HUES48 (cell line): ENCODE data around the gene SETD6.

Source experiments
- H3K27ac ChIP-seq: one replicate; pipeline ENCODE4 v1.7.0; 2013; ENCODE audit warnings: low read depth, low read length, inconsistent platforms
- H3K27me3 ChIP-seq: 2 replicates; pipeline ENCODE4 v1.6.1; 2013; ENCODE audit warnings: mild to moderate bottlenecking, low read length; ENCODE audit not compliant: control insufficient read depth, insufficient read depth
- H3K36me3 ChIP-seq: 2 replicates; pipeline ENCODE4 v1.6.1; 2013; ENCODE audit warnings: low read length; ENCODE audit not compliant: control insufficient read depth, insufficient read depth
- H3K4me1 ChIP-seq: 2 replicates; pipeline ENCODE4 v1.6.1; 2013; ENCODE audit warnings: mild to moderate bottlenecking, low read length; ENCODE audit not compliant: control insufficient read depth, insufficient read depth
- H3K4me3 ChIP-seq: 2 replicates; pipeline ENCODE4 v1.5.1; 2013; ENCODE audit warnings: mild to moderate bottlenecking, low read depth, low read length
- H3K9ac ChIP-seq: 2 replicates; pipeline ENCODE4 v1.6.1; 2013; ENCODE audit warnings: mild to moderate bottlenecking, low read depth, low read length, moderate library complexity
- H3K9me3 ChIP-seq: 2 replicates; pipeline ENCODE4 v1.6.1; 2013; ENCODE audit warnings: low read length; ENCODE audit not compliant: control insufficient read depth, insufficient read depth

SETD6 gene

DNA sequence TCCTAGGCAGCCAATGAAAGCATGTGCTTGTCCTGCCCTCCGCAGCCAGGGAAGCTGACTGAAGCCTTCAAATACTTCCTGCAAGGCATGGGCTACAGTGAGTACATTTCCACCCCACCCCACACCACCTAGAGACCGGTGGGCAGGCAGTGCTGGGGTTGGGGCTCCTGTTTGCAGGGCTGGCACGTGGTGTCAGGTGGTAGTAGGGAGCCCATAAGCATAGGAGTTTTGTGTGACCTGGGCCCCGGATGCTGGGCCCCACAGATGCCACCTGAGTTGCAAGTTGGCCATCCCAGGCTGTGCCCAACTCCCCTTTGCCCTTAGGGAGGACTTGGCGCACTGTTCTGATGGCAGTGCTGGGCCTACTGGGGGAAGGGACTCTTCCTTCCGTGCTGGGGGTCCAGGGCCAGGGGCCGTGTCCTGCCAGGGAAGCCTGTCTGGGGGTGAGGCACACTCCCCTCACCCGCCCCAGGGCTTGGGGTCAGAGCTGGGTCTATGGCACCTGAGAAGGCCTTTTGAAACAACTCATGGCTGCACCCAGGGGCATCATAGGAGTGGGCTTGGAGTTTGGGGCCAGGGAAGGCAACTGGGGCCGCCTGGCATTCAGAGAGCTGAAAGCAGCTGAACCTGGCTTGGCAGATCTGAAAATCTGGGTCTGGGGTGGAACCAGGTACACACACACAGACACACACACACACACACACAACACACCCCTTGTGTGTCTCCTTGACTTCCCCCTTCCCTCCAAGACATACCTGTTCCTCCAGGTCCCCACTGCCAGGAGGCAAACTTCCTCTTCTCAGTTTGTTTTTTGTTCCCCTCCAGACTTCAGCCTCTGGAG, 5.8 kb upstream of the SETD6 start:
- peaks cover 9% of the 10 kb centered on the region; the same call in 1 of the 2 replicates for H3K36me3 ChIP-seq
- H3K4me3 ChIP-seq: no peak overlapping the region
- H3K27ac ChIP-seq: no peak overlapping the region
- H3K27me3 ChIP-seq: no peaks in the 10 kb centered on the region
- no peaks in the 10 kb centered on the region for H3K4me1 ChIP-seq
- H3K9me3 ChIP-seq: no peaks in the 10 kb centered on the region
- H3K9ac ChIP-seq: no peak overlapping the region

DNA sequence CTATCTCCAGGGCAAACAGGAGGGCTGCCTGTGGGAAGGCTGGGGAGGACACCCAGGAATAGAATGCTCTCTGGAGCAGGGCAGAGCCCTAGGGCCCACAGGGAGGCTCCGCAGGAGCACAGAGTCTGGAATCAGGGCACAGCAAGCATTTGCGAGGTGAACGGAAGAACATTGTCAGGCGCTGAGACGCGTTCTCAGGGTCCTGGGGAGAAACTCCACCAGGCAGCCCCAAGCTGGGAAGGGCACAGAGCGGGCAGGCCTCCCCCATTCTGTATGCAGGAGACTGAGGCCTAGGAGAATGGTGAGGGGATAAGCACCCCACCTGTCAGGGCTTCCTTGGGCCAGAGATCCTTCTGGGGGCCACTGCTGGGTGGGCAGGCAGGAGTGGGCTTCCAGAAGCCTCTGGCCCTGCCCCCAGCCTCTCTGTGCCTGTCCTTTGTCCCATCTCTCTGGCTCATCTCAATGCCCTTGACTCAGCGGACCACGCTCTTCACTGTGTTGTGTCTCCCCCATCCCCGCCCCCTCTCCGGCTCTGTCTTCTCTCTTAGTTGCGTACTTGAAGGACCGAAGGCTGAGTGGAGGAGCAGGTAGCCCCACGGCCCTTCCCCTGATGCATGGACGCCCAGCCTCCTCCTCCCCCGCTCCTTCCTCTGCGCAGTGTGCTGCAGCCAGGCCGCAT, 5.1 kb upstream of the SETD6 start:
- Histone ChIP-seq H3K27ac (no peak overlapping the region), H3K4me1 (0 out of 2 replicates have a peak, but pooled peaks cover 2% of the 10 kb centered on the region), H3K4me3 (no peak overlapping the region), H3K9me3 (no peaks in the 10 kb centered on the region), H3K36me3 (peaks cover 9% of the 10 kb centered on the region; the same call in 1 of the 2 replicates), H3K9ac (no peak overlapping the region), H3K27me3 (no peaks in the 10 kb centered on the region)

DNA sequence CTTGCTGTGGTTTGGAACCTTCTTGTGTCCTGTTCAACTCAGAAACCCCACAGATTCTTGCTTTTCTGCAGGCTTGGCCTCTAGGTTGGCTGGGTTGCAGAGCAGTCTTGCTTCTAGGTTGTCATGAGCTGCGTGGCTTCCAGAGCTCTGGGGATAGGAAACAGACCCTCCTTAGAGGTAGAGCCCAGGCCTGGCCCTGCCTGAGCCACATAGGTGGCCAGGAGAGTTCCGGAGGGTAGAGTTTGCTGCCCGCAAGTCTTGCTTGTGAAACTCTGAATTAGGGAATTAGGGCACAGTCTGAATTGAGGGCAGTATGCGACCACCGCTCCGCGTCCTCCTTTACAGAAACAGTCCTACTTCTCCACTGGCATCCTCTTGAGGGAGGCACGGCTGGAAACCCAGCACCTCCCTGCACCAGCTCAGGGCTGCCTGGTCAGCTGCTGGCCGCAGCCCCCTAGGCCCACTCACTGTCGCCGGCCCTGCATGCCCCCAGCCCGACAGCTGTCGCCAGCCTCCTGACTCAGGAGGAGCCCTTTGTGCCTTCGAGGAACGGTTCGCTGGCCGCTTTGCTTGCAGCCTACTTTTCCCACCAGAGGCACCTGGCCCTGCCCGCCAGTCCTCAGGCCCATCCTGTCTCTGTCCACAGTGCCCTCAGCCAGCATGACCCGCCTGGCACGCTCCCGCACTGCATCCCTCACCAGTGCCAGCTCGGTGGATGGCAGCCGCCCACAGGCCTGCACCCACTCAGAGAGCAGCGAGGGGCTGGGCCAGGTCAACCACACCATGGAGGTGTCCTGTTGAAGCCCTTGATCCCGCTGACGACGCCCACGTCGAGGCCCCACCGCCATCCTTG, 4.3 kb upstream of the SETD6 start:
- no peak overlapping the region for H3K9ac ChIP-seq
- H3K27ac ChIP-seq: no peak overlapping the region

DNA sequence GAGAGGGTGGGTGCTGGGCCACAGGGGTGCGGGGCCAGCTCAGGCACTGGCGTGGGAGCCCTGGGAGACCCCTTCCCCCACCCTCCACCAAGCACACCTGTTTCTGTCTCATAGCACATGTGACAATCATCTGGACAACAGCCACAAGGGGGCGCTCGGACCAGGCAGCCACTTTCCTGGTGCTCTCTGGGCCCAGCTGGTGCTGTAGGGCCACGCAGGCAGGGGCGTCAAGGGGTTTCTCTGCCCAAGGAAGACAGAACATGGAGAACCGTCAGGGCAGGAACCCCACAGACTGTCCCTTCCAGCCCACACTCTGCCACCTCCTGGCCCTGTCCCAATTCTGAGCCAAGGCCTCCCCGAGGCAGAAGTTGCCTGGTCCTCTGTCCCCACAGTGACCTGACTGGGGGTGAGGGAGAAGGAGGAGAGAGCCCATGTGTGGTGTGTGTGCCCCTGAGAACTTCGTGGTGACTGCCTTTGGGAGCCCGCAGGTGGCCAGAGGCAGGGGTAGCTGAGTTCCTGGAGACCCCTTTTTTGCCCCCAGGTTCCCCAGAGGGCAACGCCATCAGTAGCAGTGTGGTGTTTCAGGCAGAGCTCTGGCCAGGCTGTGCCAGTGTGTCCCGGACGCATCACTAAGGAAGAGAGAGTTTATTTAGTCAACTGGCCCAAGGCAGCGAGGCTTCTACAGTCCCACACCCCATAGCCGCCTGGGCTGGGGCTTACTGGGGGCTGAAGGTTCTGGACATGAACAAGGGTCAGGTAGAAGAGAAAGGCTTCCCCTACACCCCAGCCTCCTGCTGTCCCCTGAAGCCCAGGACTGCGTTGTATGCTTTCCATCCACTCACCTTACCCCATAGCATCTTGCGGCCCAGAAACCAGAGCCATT, 3.1 kb upstream of the SETD6 start:
- peaks cover 17% of the 10 kb centered on the region for H3K36me3 ChIP-seq
- no peaks in the 10 kb centered on the region for H3K9me3 ChIP-seq
- H3K27me3 ChIP-seq: no peaks in the 10 kb centered on the region
- no peak overlapping the region for H3K27ac ChIP-seq
- no peak overlapping the region for H3K4me3 ChIP-seq
- H3K9ac ChIP-seq: no peak overlapping the region
- peaks cover 12% of the 10 kb centered on the region for H3K4me1 ChIP-seq

More for the DNA sequence above, 4.3 kb upstream of the SETD6 start:
- H3K27me3 ChIP-seq: no peaks in the 10 kb centered on the region
- no peaks in the 10 kb centered on the region for H3K9me3 ChIP-seq
- H3K36me3 ChIP-seq: peaks cover 9% of the 10 kb centered on the region; the same call in 1 of the 2 replicates
- 0 out of 2 replicates have a peak, but pooled peaks cover 2% of the 10 kb centered on the region for H3K4me1 ChIP-seq
- no peak overlapping the region for H3K4me3 ChIP-seq

DNA sequence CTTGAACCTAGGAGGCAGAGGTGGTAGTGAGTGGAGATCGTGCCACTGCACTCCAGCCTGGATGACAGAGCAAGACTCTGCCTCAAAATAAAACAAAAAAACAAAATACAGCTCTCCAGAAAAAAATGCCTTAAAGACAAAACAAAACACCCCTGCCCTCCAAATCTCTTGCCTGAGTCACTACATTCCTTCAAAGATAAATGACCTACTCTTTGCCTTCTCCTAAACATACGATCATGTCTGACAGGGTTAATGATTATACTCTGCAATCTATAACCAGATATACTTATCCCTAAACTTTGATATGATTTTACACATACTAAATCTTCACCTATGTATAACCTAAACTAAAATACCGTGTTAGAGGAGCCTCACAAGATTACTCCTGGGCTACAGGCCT, 1.4 kb upstream of the SETD6 start:
- Histone ChIP-seq H3K9ac (no peak overlapping the region), H3K27ac (no peak overlapping the region), H3K4me3 (peak overlapping the region; percentile 89; the same call in 1 of the 2 replicates), H3K4me1 (peaks cover 12% of the 10 kb centered on the region), H3K9me3 (no peaks in the 10 kb centered on the region), H3K36me3 (peaks cover 32% of the 10 kb centered on the region), H3K27me3 (no peaks in the 10 kb centered on the region)

DNA sequence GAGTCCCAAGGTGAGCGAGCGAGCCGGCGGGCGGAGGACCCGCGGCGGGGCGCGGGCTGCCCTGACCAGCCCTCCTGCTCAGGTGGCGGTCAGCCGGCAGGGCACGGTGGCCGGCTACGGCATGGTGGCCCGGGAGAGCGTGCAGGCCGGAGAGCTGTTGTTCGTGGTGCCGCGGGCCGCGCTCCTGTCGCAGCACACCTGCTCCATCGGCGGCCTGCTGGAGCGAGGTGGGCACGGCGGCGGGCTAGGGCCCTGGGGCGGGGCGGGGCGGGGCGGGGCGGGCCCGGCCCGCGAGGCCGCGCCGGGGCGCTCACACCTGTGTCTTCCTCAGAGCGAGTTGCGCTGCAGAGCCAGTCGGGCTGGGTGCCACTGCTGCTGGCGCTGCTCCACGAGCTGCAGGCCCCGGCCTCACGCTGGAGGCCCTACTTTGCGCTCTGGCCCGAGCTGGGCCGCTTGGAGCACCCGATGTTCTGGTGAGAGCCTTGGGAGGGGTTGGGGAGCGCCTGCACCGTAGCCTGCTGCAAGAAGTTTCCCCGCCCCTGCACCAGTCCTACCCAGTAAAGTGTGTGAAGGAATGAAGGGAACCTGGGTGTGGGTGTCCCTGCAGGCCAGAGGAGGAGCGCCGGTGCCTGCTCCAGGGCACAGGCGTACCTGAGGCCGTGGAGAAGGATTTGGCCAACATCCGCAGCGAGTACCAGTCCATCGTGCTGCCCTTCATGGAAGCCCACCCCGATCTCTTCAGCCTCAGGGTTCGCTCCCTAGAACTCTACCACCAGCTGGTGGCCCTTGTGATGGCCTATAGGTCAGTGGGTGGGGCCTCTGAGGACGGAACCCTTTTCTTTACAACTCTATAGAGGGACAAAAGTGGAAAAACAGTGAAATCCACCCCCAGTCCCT, 802 bp downstream of the SETD6 start:
- no peaks in the 10 kb centered on the region for H3K9me3 ChIP-seq
- H3K27ac ChIP-seq: peak overlapping the region; percentile 93
- H3K36me3 ChIP-seq: peaks cover 48% of the 10 kb centered on the region
- peak overlapping the region; percentile 92 for H3K9ac ChIP-seq
- H3K4me1 ChIP-seq: peaks cover 12% of the 10 kb centered on the region
- H3K4me3 ChIP-seq: peak overlapping the region; percentile 89
- no peaks in the 10 kb centered on the region for H3K27me3 ChIP-seq

DNA sequence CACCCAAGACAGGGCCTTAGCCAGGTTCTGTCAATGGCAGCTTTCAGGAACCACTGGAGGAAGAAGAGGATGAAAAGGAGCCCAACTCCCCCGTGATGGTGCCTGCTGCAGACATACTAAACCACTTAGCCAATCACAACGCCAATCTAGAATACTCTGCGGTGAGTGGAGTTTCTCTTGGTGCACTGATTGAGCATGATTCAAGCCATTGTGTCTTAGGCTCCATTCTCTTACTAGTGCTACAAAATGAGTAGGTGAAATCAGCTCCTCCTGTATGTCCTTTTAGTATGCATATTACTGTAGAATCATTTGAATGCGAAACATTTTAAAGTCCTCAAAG, 1.4 kb downstream of the SETD6 start:
- Histone ChIP-seq H3K27ac (no peak overlapping the region), H3K27me3 (no peaks in the 10 kb centered on the region), H3K4me1 (peaks cover 12% of the 10 kb centered on the region), H3K9ac (no peak overlapping the region), H3K36me3 (peaks cover 54% of the 10 kb centered on the region), H3K4me3 (peak overlapping the region; percentile 89), H3K9me3 (no peaks in the 10 kb centered on the region)

DNA sequence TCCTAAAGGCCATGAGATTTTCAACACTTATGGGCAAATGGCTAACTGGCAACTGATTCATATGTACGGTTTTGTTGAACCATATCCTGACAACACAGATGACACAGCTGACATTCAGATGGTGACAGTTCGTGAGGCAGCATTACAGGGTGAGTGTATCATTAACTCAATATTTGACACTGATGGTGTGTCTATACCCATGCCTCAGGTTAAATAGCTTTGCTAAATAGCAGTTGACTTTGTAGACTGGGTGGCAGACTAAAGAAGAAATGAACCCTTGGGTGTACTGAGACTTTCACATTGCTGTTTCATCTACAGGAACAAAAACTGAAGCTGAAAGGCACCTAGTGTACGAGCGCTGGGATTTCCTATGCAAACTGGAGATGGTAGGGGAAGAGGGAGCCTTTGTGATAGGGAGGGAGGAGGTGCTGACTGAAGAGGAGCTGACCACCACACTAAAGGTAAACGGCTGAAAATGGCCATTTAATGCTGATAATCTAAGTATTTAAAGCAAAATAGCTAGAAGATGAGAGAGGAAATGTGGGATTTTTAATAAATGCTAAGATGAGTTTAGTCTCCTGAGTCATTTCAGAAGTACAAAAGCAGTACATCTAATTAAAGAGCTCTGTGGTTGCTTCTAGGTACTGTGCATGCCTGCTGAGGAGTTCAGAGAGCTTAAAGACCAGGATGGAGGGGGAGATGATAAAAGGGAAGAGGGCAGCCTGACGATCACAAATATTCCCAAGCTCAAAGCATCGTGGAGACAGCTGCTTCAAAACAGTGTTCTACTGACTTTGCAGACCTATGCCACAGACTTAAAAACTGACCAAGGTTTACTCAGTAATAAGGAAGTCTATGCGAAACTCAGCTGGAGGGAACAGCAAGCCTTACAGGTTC, 3.0 kb downstream of the SETD6 start:
- H3K4me3 ChIP-seq: no peak overlapping the region
- H3K9ac ChIP-seq: no peak overlapping the region
- peaks cover 70% of the 10 kb centered on the region for H3K36me3 ChIP-seq
- H3K27me3 ChIP-seq: no peaks in the 10 kb centered on the region
- H3K27ac ChIP-seq: peak overlapping the region; percentile 41
- H3K4me1 ChIP-seq: peaks cover 12% of the 10 kb centered on the region
- no peaks in the 10 kb centered on the region for H3K9me3 ChIP-seq

DNA sequence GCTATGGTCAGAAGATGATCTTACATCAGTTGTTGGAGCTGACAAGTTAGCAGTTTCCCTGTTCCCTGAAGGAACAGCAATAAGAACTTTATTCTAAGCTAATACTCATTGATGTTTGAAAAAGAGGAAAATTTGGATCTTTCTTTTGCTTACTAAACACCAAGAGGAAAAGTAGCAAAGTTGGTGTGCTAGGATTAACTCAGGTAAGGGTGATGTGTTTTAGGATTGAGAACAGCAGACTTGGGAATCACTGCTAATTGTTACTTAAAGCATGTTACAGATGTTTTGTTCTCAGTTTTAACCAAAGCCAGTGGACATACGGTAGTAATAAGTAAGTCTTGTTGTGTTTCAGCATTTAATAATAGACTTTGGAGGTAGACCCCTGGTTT, 3.7 kb downstream of the SETD6 start:
- H3K36me3 ChIP-seq: peaks cover 76% of the 10 kb centered on the region
- H3K9ac ChIP-seq: no peak overlapping the region

More for the DNA sequence above, 3.7 kb downstream of the SETD6 start:
- Histone ChIP-seq H3K4me3 (no peak overlapping the region), H3K9me3 (no peaks in the 10 kb centered on the region), H3K4me1 (peaks cover 12% of the 10 kb centered on the region), H3K27me3 (no peaks in the 10 kb centered on the region), H3K27ac (peak overlapping the region; percentile 41)
